HepG2 (cell line): Measurements from ENCODE around the gene CBLN1.

ENCODE experiments used
- PHF5A ChIP-seq: IDR thresholded peaks from one replicate; pipeline ENCODE4 v1.6.1; 2018; ENCODE audit warnings: low read depth, missing genetic modification reagents; ENCODE audit not compliant: unreplicated experiment
- SOX6 ChIP-seq, 2 experiments: fragments of 450-650 bp in 1 of 2; sonication (generic) in 1 of 2; formaldehyde crosslinking in 1 of 2; IDR thresholded peaks; 2 replicates each; pipeline versions ENCODE4 v1.4.0 to v1.6.1; 2017 to 2020; ENCODE audit warnings: antibody characterized with exemption in 1 of 2, mild to moderate bottlenecking in 1 of 2, missing genetic modification reagents in 1 of 2

DNA sequence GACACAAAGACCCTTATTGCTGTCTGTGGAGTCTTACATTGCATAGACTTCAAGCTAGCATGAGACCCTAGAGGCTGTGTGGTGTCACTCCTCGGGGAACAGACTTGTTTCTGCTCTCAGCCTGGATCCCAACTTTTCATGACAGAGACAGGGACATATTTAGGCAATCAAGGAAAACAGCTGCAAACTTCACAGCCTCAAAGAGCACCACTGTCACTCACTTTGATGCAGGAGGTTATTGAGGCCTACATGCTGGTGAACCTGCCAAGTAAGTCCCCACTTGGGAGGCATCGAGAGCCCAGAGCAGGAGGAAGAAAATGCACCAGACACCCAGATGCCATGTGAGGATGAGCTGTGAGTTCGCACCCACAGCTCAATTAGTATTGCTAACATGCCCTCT, 10.3 kb downstream of the CBLN1 start:
- TF ChIP-seq SOX6 (IDR thresholded peaks at IDR 0.05) = no peak
- no peak for TF ChIP-seq SOX6 (CRISPR knock-in tag; IDR thresholded peaks at IDR 0.05)
- TF ChIP-seq PHF5A (CRISPR knock-in tag) = no peak
